Umbilical cord (tissue), 2 donors: Measurements from ENCODE around the gene AGBL5. TPM values are rescaled to one million over a fixed set of nuclear protein-coding genes. Genes with fewer than 3 reads are reported as not detected.

Experiments used
- DNase-seq: peaks from one replicate; pipeline ENCODE4 v3.0.0-alpha.2; 2015; ENCODE audit warnings: low spot score
- total RNA-seq: library from RNA; depleted of rRNA; stranded (reverse); fragments of >200 nt; gene quantifications from one replicate; pipeline ENCODE4 v1.2.3, GENCODE V29; 2014; ENCODE audit warnings: low replicate concordance; ENCODE audit not compliant: insufficient read depth

The AGBL5 gene
- total RNA-seq, 1 donor from 2014 or later, result 5.5 TPM

DNA sequence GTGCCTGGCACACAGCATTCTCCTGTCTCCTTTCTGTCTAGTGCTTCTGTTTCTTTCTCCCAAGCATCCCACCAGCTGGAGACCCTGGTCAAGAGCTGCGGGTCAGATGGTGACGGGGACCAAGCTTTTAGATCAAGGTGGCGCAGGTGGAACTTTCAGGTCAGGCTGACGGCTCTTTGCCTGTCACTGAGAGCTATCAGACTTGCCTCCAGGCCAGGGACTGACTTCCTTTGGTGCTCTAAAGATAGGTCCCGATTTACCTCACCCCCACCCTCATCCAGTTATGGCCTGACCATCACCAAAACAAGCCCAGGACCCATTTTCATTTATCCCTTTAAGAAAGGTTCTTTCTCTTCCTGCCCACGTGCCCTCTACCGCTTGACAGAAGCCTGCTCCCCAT is 25.8 kb downstream of the AGBL5 start:
- DNase-seq, result no peak

DNA sequence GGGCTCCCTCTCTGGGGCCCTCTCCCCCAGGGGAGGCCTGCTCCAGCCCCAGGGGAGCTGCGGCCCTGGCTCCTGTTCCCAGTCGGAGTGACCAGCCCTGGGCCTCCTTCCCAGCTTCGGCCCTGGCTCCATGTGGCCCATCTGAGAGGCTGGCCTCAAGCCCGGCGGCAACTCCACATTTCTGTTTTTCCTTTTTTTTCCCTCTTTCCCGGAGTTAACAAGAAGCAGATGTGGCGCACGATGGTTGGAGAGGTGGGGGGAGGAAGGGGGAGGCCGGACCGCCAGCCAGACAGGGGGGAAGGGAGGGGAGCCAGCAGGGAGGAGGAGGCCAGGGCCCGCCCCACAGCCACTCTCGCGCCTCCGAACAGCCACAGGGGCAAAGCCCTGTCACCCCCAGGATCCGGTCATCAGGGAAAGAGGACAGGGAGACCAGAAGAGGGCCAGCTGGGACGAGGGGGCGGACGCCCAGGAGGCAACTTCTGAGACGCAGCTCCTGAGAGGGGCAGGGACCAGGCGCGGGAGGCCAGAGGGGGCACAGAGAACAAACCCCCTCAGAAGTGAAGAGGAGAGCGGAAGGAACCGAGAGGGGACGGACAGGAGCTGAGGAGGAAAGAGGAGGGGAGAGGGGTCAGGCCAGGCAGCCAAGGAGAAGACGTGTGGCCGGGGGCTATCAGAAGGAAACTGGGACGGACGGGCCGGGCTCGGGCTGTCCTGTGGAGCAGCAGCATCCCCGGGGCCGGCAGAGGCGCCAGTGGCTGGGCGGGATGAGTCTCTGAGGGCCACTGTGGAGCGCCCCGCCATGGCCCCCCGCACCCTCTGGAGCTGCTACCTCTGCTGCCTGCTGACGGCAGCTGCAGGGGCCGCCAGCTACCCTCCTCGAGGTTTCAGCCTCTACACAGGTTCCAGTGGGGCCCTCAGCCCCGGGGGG is 27.1 kb downstream of the AGBL5 start, which contains the start of gene EMILIN1:
Gene EMILIN1 (plus strand): TSS at position 349 of the 928 bp plus-strand sequence. CDS start 451 bp downstream, at position 800.
- peak; percentile 97 for DNase-seq

DNA sequence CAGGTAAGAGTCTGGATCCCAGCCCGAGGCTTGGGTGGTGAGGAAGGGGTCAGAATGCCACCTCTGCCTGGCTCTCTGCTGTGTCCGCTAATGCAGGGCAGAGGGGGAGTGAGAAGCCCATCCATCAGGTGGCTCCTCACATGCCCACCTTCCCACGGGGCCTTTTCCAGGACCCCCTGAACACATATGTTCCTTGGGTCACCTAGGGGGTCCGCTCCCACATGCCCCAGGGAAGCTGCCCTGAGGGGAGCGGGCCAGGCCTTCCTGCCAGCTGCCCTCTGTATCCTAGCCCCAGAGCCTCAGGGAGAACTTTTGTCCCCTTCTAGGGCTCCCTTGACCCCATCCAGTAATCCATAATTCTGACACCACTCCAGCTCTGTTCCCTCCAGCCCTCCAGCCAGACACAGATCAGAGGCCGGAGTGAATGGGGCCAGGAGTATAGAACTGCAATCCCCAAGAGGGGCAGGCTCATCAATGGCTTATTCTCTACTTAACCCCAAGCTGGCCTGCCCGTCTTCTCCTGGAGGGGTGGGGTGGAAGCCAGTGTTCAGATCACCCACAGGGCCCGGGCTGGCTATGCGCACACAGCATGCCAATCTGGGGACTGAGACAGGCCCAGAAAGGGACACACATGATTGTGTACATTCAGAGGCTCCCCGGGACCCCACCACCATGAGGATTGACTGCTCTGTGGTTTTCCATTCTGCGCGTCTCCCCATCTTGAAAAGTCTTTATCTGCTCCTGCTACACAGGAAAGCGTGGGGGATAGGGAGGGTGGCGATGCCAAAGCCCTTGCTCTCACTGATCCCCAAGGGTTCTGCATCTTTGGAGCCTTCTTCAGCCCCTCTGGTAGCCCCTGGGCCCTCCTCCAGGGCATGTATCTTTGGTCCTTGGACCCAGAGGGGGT is 28.0 kb downstream of the AGBL5 start:
- no peak for DNase-seq

DNA sequence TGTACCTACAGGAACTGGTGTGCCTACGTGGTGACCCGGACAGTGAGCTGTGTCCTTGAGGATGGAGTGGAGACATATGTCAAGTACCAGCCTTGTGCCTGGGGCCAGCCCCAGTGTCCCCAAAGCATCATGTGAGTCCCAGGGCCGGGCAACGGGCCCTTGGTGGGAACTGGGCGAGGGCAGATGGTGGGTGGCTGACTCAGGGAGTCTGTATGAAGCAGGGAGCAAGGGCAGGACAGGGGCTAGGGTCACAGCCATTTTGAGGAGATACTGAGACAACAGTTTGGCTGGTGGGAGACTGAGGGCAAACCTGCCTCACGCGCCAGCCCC is 28.6 kb downstream of the AGBL5 start:
- no peak for DNase-seq

DNA sequence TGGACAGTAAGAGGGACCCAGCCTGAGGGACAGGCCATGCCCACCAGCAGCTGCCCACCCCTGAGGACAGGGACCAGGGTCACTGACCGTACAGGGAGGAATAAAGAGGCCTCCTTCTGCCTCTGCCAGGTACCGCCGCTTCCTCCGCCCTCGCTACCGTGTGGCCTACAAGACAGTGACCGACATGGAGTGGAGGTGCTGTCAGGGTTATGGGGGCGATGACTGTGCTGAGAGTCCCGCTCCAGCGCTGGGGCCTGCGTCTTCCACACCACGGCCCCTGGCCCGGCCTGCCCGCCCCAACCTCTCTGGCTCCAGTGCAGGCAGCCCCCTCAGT is 29.1 kb downstream of the AGBL5 start:
- no peak for DNase-seq

DNA sequence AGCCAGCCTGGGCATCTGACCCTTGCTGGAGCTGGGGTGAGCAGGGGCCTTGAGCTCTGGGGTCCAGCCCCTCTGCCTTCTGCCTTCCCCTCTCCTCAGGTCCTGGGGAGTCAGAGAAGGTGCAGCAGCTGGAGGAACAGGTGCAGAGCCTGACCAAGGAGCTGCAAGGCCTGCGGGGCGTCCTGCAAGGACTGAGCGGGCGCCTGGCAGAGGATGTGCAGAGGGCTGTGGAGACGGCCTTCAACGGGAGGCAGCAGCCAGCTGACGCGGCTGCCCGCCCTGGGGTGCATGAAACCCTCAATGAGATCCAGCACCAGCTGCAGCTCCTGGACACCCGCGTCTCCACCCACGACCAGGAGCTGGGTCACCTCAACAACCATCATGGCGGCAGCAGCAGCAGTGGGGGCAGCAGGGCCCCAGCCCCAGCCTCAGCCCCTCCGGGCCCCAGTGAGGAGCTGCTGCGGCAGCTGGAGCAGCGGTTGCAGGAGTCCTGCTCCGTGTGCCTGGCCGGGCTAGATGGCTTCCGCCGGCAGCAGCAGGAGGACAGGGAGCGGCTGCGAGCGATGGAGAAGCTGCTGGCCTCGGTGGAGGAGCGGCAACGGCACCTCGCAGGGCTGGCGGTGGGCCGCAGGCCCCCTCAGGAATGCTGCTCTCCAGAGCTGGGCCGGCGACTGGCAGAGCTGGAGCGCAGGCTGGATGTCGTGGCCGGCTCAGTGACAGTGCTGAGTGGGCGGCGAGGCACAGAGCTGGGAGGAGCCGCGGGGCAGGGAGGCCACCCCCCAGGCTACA is 30.7 kb downstream of the AGBL5 start:
- no peak for DNase-seq

DNA sequence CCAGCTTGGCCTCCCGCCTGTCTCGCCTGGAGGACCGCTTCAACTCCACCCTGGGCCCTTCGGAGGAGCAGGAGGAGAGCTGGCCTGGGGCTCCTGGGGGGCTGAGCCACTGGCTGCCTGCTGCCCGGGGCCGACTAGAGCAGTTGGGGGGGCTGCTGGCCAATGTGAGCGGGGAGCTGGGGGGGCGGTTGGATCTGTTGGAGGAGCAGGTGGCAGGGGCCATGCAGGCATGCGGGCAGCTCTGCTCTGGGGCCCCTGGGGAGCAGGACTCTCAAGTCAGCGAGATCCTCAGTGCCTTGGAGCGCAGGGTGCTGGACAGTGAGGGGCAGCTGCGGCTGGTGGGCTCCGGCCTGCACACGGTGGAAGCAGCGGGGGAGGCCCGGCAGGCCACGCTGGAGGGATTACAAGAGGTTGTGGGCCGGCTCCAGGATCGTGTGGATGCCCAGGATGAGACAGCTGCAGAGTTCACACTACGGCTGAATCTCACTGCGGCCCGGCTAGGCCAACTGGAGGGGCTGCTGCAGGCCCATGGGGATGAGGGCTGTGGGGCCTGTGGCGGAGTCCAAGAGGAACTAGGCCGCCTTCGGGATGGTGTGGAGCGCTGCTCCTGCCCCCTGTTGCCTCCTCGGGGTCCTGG is 31.4 kb downstream of the AGBL5 start:
- DNase-seq, result no peak

DNA sequence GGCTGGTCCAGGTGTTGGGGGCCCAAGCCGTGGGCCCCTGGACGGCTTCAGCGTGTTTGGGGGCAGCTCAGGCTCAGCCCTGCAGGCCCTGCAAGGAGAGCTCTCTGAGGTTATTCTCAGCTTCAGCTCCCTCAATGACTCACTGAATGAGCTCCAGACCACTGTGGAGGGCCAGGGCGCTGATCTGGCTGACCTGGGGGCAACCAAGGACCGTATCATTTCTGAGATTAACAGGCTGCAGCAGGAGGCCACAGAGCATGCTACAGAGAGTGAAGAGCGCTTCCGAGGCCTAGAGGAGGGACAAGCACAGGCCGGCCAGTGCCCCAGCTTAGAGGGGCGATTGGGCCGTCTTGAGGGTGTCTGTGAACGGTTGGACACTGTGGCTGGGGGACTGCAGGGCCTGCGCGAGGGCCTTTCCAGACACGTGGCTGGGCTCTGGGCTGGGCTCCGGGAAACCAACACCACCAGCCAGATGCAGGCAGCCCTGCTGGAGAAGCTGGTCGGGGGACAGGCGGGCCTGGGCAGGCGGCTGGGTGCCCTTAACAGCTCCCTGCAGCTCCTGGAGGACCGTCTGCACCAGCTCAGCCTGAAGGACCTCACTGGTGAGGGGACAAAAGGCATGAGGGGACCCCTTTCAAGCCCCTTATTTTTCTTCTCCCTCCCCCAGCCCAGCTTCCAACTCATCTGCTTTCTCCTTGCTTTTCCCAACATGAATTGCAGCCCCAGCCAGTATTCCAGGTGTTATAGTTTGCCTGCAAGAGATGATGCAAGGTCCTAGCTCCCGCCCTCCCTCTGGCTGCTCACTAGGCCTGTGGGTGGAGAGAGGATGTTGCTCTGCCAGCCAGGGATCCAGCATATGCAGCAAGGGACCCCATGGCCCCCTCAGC is 32.2 kb downstream of the AGBL5 start:
- DNase-seq, result no peak

DNA sequence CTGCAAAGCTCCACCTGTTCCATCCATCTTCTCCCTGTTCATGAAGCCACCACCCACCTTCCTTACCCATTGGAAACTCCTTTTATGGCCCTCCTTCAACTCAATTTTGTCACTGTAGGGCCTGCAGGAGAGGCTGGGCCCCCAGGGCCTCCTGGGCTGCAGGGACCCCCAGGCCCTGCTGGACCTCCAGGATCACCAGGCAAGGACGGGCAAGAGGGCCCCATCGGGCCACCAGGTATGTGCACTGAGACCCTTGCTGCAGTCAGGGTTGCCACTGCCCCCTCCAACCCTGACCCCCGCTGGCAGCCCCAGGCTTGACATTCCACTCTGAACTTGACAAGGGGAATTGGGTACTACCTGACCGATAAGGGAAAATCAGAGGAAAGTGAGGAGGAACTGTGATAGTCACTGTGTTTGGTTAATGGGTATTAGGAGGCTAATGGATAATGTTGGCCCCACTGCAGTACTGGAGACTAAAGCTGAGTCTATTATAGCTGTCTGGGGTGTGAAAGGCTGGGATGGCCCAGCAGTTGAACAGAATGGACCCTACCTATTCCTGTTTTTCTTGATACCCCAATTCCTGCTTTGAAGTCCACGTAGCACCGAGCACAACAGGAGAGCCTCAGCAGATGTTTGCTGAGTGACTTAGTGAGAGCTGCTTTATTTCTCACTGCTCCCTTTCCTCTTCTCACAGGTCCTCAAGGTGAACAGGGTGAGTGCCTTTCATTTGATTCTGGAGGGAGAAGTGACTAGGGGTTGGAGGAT is 33.0 kb downstream of the AGBL5 start:
- DNase-seq, result no peak

DNA sequence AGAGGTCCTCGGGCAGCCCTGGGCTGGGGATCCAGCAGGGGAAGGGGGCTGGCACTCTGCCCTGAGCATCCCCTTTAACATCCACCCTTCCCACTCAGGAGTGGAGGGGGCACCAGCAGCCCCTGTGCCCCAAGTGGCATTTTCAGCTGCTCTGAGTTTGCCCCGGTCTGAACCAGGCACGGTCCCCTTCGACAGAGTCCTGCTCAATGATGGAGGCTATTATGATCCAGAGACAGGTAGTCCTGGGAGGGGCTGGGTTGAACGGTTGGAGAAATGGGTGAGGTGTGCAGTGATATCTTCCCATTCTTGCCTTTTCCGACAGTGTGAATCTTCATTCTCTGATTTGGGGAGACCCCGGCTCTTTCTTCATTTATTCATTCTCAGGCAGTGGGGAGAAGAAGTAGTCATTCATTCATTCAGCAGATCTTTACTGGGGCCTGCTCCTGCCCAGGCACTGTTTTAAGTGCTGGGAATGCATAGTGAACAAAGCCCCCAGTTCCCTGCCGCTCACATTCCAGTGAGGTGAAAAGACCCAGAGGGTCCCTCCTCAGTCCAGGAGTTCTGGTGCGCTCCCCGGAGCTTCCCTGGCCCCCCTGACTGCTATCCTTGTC is 33.7 kb downstream of the AGBL5 start:
- DNase-seq, result no peak

DNA sequence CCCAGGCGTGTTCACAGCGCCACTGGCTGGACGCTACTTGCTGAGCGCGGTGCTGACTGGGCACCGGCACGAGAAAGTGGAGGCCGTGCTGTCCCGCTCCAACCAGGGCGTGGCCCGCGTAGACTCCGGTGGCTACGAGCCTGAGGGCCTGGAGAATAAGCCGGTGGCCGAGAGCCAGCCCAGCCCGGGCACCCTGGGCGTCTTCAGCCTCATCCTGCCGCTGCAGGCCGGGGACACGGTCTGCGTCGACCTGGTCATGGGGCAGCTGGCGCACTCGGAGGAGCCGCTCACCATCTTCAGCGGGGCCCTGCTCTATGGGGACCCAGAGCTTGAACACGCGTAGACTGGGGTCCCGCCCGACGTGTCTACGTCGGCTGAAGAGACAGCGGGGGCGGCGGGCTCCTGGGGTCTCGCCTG is 34.2 kb downstream of the AGBL5 start:
- DNase-seq, result peak; percentile 66

DNA sequence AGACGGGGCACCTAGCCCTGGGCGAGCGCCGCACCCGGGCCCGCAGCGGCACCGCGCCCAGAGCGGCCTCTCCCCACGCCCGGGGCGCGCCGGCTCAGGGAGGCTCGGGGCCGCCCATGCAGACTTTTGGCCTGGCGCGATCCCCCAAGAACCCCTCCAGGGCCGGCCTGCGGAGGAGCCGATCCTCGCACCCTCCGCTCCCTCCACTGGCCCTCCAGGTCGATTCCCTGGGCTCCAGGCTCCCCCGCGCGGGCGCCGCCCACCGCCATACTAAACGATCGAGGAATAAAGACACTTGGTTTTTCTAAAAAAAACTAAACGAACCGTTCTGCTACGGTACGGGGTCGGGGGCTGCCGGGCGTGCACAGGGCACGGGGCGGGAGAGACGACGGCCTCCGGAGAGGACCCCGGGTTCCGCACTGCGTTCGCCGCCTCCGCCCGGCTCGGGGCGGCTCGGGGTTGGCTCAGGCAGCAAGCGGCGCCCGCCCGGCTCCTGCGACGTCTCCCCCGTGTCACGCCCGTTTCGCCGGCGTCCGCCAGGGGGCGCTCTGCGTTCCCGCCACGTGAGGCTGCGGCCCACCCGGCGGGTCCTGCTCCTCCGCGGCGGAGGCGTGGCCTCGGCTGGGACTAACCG is 34.7 kb downstream of the AGBL5 start:
- DNase-seq, result peak; percentile 95

DNA sequence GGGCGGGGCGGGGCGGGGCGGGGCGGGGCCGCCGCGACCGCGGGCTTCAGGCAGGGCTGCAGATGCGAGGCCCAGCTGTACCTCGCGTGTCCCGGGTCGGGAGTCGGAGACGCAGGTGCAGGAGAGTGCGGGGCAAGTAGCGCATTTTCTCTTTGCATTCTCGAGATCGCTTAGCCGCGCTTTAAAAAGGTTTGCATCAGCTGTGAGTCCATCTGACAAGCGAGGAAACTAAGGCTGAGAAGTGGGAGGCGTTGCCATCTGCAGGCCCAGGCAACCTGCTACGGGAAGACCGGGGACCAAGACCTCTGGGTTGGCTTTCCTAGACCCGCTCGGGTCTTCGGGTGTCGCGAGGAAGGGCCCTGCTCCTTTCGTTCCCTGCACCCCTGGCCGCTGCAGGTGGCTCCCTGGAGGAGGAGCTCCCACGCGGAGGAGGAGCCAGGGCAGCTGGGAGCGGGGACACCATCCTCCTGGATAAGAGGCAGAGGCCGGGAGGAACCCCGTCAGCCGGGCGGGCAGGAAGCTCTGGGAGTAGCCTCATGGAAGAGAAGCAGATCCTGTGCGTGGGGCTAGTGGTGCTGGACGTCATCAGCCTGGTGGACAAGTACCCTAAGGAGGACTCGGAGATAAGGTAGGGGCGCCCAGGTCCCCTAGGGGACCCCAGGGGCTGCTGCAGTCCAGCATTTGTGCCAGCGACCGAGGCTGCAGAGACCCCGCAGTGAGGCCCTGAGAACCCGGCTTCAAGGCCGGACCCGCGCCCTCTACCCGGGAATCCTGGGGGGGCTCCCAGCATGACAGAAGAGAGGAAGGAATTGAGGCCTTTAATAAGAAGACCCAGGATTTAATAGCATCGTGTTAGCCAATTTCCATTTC is 35.5 kb downstream of the AGBL5 start, which contains the start of gene KHK:
Gene KHK (plus strand): TSS at position 49 of the 870 bp plus-strand sequence. CDS start 488 bp downstream, at position 537.
- DNase-seq, result no peak

DNA sequence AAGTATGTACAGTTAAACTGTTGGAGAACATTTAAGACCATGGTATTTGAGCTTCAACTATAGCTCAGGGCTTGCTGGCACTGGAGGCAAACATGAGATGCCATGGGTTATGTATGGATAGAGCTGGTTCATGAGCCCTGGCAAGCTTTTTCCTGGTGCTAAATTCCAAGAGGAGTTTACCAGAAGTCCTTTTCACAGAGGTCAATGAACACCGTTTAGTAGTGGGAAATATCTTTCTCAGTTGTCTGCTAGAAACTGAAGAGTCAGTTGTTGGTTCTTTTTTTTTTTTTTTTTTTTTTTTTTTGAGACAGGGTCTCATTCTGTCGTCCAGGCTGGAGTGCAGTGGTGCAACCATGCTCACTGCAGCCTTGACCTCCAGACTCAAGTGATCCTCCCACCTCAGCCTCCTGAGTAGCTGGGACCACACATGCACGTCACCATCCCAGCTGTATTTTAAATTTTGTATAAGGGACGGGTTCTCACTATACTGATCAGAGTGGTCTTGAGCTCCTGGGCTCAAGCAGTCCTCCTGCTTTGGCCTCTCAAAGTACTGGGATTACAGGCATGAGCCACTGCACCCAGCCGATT is 36.4 kb downstream of the AGBL5 start:
- DNase-seq, result no peak

DNA sequence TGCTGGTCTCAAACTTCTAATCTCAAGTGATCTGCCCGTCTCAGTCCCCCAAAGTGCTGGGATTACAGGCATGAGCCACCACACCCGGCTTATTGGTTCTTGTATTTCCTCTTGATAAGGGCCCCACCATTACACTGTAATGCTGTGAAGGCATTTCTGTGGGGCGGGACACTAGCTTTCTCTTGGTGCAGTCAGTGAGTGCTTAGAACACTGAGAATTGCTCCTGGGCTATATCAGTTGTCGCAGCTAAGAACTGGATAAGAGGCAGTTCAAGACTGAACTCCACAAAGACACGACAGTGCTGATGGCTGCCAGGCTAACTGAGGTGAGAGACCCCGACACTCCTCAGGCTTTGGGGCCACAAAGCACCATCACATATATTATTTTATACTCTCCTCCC is 37.2 kb downstream of the AGBL5 start:
- no peak for DNase-seq

DNA sequence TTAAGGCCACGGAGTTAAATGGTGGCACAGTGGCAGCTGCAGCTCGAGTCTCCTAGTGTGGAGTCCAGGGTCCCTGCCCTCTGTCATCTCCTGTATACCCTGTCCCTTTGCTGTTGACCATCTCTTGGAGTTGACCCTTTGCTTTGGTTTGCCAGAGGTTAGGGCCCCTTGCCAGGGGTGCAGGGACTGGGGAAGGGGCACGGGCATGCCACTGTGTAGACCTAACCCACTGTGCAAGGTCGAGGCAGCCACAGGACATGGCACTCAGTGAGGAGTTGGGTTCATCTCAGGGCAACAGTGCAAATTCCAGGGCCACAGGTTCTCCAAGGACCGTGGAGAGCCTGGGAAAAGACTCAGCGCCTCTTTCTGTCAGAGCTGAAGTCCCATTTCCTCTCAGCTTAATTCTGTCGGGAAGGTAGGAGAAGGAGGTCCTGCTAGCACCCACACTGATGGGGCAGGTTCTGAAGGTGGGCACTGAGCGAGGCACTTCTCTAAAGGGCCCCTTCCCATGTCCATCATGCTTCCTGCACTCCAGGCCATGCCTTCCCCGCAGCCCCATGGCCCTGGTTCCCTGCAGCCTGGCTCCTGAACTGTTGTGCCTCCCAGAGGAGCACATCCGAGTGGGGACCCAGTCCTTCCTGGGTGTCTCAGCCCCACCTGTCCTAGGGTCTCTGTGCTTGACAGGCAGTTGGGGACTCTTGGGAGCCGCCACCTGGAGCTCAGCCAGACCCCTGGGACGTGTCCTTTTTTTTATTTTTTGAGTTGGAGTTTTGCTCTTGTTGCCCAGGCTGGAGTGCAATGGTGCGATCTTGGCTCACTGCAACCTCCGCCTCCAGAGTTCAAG is 37.9 kb downstream of the AGBL5 start:
- DNase-seq, result no peak
